IPS DF 4.7 (cell line): ENCODE data around the gene MRPL52.
"Not testable (repeated sequence)": the region's sequence is repeated elsewhere in the genome, so short reads cannot be mapped to it uniquely, and the experiment has no call there.

ENCODE experiments used
- DNase-seq: peaks from one replicate; pipeline ENCODE4 v3.0.0-alpha.2; 2013; ENCODE audit warnings: low spot score; ENCODE audit errors: extremely low read depth

Gene MRPL52

GRCh38 chr14:22829661-22830442, at the start of gene MRPL52:
Gene MRPL52 (plus strand): TSS chr14:22829887. CDS start chr14:22829913, 26 bp downstream.
- DNase-seq = no peak

- DNase-seq = no peak
These were observed 49.5 kb upstream of the MRPL52 start for GRCh38 chr14:22780105-22780679.

- DNase-seq = no peak
These were observed 48.8 kb upstream of the MRPL52 start for GRCh38 chr14:22780941-22781300.

- no peak for DNase-seq
These were observed 48.2 kb upstream of the MRPL52 start for GRCh38 chr14:22781301-22781991.

DNA sequence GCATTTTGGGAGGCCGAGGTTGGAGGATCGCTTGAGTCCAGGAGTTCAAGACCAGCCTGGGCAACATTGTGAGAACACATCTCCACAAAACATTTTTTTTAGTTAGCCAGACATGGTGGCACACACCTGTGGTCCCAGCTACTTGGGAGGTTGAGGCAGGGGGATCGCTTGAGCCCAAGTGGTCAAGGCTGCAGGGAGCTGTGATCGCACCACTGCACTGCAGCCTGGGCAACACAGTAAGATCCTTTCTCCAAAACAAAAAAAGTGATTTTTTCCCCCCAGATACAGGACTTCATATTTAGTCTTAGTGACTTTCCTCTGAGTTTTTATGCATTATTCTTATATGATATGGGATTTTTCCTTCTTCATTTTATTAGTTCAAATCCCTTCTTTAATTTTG, 43.0 kb upstream of the MRPL52 start:
- DNase-seq = no peak

DNA sequence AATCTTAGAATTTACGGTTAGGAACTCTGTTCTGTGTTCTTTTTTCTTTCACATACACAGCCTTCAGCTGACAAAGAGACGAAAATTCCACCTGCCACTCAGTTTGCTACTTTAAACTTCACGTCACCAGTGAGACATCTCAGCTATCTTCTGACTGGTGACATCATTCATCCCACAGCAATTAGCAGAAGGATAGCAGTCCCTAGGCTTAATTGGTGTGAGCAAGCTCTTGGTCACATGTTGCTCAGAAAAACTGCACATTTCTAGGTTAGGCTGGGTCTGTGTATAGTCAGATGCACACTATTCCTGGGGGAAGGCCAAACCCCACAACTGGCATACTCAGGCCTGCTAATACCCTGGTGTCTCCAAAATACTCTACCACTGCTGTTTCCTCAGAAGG, 38.4 kb upstream of the MRPL52 start:
- no peak for DNase-seq

- no peak for DNase-seq
These were observed 37.5 kb upstream of the MRPL52 start for GRCh38 chr14:22792158-22792557.

DNA sequence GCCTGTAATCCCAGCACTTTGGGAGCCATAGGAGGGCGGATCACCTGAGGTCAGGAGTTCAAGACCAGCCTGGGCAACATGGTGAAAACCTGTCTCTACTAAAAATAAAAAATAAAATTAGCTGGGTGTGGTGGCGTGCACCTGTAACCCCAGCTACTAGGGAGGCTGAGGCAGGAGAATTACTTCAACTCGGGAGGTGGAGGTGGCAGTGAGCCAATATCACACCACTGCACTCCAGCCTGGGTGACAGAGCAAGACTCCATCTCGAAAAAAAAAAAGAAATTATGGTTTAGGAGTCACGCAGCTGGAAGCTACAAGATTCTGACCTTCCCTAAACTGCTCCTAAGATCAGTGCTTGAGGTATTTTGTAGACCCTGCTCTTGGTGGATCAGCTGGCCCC, 36.1 kb upstream of the MRPL52 start:
- DNase-seq = not testable (repeated sequence)

- no peak for DNase-seq
These were observed 35.7 kb upstream of the MRPL52 start for GRCh38 chr14:22793976-22794375.

DNA sequence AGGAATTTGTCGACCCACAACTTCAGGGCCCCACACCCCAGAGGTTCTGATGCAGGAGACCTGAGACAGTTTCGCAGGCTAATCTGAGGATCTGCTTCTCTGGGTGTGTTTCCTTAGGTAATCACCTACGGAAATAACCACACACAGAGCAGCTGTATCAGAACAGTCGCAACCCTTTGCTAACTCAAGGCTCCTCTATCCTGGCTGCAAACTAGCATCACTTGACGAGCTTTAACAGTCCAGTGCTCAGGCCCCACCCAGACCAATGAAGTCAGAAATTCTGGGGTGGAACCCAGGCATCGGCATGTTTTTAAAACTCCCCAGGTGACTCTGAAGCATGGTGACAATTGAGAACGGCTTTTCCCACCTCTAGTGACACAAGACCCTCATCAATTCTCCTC, 35.1 kb upstream of the MRPL52 start:
- DNase-seq = no peak

- no peak for DNase-seq
These were observed 33.5 kb upstream of the MRPL52 start for GRCh38 chr14:22796087-22796707.

DNA sequence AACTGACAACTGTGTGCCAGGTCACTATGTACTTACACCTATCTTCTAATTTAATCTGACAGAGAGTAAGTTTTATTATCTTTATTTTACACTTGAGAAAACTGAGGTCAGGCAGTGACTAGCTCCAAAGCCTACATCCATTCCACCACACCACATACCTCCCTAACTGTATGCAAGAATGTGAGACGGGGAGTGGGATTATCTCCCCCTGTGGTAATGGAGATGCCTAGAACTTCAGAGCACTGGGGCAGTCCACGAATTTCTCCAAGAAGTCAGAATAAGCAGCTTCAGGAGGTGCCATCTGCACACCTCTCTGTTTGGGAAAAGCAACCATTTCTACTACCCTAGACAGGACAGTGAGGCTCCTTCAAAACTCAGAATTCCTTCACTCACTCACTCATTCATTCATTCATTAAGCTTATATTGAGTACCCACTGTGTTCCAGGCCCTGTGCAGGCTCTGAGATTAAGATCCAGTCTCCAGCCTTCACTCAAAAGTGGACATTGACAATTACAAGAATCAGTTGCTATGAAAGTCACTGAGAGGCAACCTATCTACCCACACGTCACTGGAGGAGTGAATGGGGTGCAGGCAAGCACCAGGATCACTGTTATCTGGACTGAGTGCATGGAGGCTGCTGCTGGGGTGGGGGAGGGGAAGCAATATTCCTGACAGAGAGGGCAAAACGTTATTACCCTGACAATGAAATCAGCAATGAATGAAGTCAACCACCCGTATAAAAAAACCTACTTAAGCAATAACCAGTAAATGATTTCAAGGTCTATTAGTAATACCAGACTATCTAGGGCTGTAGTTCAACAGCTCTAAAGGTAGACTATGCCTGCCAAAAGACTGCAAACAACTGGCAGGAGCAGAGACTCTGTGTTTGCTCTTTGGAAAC, 32.4 kb upstream of the MRPL52 start:
- no peak for DNase-seq

- DNase-seq = no peak
These were observed 31.2 kb upstream of the MRPL52 start for GRCh38 chr14:22798528-22798927.

GRCh38 chr14:22800346-22800745, 29.3 kb upstream of the MRPL52 start:
- DNase-seq = no peak

- DNase-seq = no peak
These were observed 28.0 kb upstream of the MRPL52 start for GRCh38 chr14:22801716-22802115.

DNA sequence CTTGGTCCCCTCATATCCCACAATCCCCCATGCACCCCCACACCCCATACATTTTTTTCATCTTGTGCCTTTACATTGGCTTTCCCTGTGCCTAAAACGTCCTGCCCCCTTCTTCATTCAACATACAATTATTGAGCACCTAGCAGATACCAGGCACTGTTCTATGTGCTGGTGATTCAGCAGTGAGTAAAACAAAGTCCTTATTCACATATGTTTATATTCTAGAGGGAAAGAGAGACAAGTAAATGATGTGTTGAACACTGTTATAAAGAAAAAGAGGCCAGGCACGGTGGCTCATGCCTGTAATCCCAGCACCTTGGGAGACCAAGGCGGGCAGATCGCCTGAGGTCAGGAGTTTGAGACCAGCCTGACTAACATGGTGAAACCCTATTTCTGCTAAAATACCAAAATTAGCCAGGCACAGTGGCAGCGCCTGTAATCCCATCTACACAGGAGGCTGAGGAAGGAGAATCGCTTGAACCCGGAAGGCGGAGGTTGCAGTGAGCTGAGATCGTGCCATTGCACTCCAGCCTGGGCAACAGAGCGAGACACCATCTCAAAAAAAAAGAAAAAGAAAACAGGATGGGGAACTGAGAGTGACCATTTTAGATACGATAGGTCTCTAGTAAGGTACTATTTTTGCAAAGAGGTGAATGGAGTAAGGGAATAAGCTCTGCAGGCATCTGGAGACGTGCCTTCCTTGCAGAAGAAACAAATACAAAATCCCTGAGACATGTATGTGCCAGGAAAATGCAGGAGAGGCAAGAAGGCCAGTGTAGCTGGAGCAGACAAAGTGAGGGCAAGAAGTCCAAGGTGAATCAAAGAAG, 26.6 kb upstream of the MRPL52 start:
- no peak for DNase-seq

- DNase-seq = no peak
These were observed 26.1 kb upstream of the MRPL52 start for GRCh38 chr14:22803687-22803974.

GRCh38 chr14:22805235-22805634, 24.5 kb upstream of the MRPL52 start:
- not testable (repeated sequence) for DNase-seq

- no peak for DNase-seq
These were observed 22.1 kb upstream of the MRPL52 start for GRCh38 chr14:22807432-22808087.
